ENCODE results near the gene CCM2. TPM values are rescaled to one million over a fixed set of nuclear protein-coding genes. Genes with fewer than 3 reads are reported as not detected.

The CCM2 gene
- 10 to 100 TPM; 33.4 to 43.8 (median 35.8) TPM for total RNA-seq
- long read RNA-seq, donor 1, transcript CCM2-219 (8 exons, 1,620 nt): minor isoform, 5 of 179 reads
- long read RNA-seq, donor 1, transcript CCM2-218 (9 exons, 1,719 nt): minor isoform, 20 of 179 reads
- long read RNA-seq, donor 1, transcript CCM2-201 (10 exons, 1,894 nt): major isoform, 116 of 179 reads
- long read RNA-seq, donor 1, transcript CCM2-203 (10 exons, 1,983 nt): minor isoform, 5 of 179 reads
- long read RNA-seq, donor 1, partial matches to known transcripts: 9 of 179 reads
- long read RNA-seq, donor 1, other reads (novel, unspliced or antisense): 22 of 179 reads
- long read RNA-seq, donor 2, partial matches to known transcripts: 1 of 14 reads
- long read RNA-seq, donor 2, other reads (novel, unspliced or antisense): 5 of 14 reads

GRCh38 chr7:45000093-45001032 lies at the start of gene CCM2:
CCM2 (plus strand) TSS chr7:45000201; CDS start chr7:45000334, 133 bp downstream.
- ATAC-seq (peak; percentile 14), DNase-seq (peak in 2 of 3 donors; percentile 51 to 76)
- Histone ChIP-seq H3K36me3 (ENCODE audit: low read depth) (no peaks in the 10 kb centered on the region), H3K4me1 (ENCODE audit: low read depth) (peaks cover 18% of the 10 kb centered on the region), H3K4me3 (peak within 1 kb of the TSS; percentile 48), H3K9me3 (no peaks in the 10 kb centered on the region)
- TF ChIP-seq CTCF (IDR thresholded peaks at IDR 0.05): no peak
- intact Hi-C loops (cut with DNase I, micrococcal nuclease): no loop called here

- no peak for TF ChIP-seq CTCF (IDR thresholded peaks at IDR 0.05)
- H3K9me3 ChIP-seq: no peaks in the 10 kb centered on the region
- no peaks in the 10 kb centered on the region for H3K36me3 ChIP-seq (ENCODE audit: low read depth)
- no peak overlapping the region for H3K4me3 ChIP-seq
- DNase-seq: no peak
- no peak for ATAC-seq
- intact Hi-C loops (cut with DNase I, micrococcal nuclease): no loop called here
- no peaks in the 10 kb centered on the region for H3K4me1 ChIP-seq (ENCODE audit: low read depth)
These were observed 46.8 kb upstream of the CCM2 start for GRCh38 chr7:44953156-44953555.

- no peak overlapping the region for H3K4me3 ChIP-seq
- H3K9me3 ChIP-seq: no peaks in the 10 kb centered on the region
- ATAC-seq (no peak), DNase-seq (no peak)
- no peaks in the 10 kb centered on the region for H3K36me3 ChIP-seq (ENCODE audit: low read depth)
- intact Hi-C loops (cut with DNase I, micrococcal nuclease): no loop called here
- TF ChIP-seq CTCF (IDR thresholded peaks at IDR 0.05): no peak
- no peaks in the 10 kb centered on the region for H3K4me1 ChIP-seq (ENCODE audit: low read depth)
These were observed 44.3 kb upstream of the CCM2 start for GRCh38 chr7:44955733-44956132.

- intact Hi-C loops (cut with DNase I, micrococcal nuclease): no loop called here
- Histone ChIP-seq H3K4me3 (no peak overlapping the region), H3K4me1 (ENCODE audit: low read depth) (no peaks in the 10 kb centered on the region), H3K9me3 (no peaks in the 10 kb centered on the region), H3K36me3 (ENCODE audit: low read depth) (no peaks in the 10 kb centered on the region)
- ATAC-seq: no peak
- DNase-seq: no peak
- TF ChIP-seq CTCF (IDR thresholded peaks at IDR 0.05): no peak
These were observed 43.7 kb upstream of the CCM2 start for GRCh38 chr7:44956157-44956766.

GRCh38 chr7:44958645-44959344 lies 41.2 kb upstream of the CCM2 start:
- Histone ChIP-seq H3K4me1 (ENCODE audit: low read depth) (peaks cover 12% of the 10 kb centered on the region), H3K36me3 (ENCODE audit: low read depth) (no peaks in the 10 kb centered on the region), H3K4me3 (no peak overlapping the region), H3K9me3 (no peaks in the 10 kb centered on the region)
- intact Hi-C loops (cut with DNase I, micrococcal nuclease): no loop called here
- TF ChIP-seq CTCF (IDR thresholded peaks at IDR 0.05): no peak
- no peak for DNase-seq
- ATAC-seq: no peak

Measured in mucosa of descending colon (tissue), 3 donors.